ENCODE data around the gene FOXD4L1. TPM values are rescaled to one million over a fixed set of nuclear protein-coding genes. Genes with fewer than 3 reads are reported as not detected.
"Not testable (repeated sequence)": the region's sequence is repeated elsewhere in the genome, so short reads cannot be mapped to it uniquely, and the experiment has no call there.

Gene FOXD4L1
- total and polyA plus RNA-seq, 2 donors: 0.03 TPM; not detected in 1

- WGBS: under 1% methylated on average over 71 of the region's 71 CpGs
- not testable (repeated sequence) for DNase-seq (ENCODE audit: extremely low spot score)
These were observed 42.9 kb downstream of the FOXD4L1 start for GRCh38 chr2:113541204-113541975.

GRCh38 chr2:113541976-113542485 lies 43.6 kb downstream of the FOXD4L1 start:
- DNase-seq (ENCODE audit: extremely low spot score); H3K27ac ChIP-seq (ENCODE audit: low read depth): not testable (repeated sequence)
- 1% methylated on average over 64 of the region's 64 CpGs for WGBS

More at GRCh38 chr2:113541204-113541975, 42.9 kb downstream of the FOXD4L1 start:
- H3K27ac ChIP-seq (ENCODE audit: low read depth): peak overlapping the region; percentile 74
- H3K36me3 ChIP-seq (ENCODE audit: insufficient read depth); H3K4me1 ChIP-seq (ENCODE audit: insufficient read depth): not testable (repeated sequence)
- peak overlapping the region; percentile 49 for H3K4me3 ChIP-seq (ENCODE audit: low read depth, low read length)

GRCh38 chr2:113542529-113542928 lies 44.1 kb downstream of the FOXD4L1 start:
- not testable (repeated sequence) for H3K36me3 ChIP-seq (ENCODE audit: insufficient read depth); H3K27ac ChIP-seq (ENCODE audit: low read depth); DNase-seq (ENCODE audit: extremely low spot score); H3K4me1 ChIP-seq (ENCODE audit: insufficient read depth); H3K4me3 ChIP-seq (ENCODE audit: low read depth, low read length)
- 10% methylated on average over 4 of the region's 9 CpGs for WGBS

More at GRCh38 chr2:113541976-113542485, 43.6 kb downstream of the FOXD4L1 start:
- not testable (repeated sequence) for H3K4me1 ChIP-seq (ENCODE audit: insufficient read depth); H3K36me3 ChIP-seq (ENCODE audit: insufficient read depth)
- peak overlapping the region; percentile 49 for H3K4me3 ChIP-seq (ENCODE audit: low read depth, low read length)

Other genes with a start within 250 kb of the FOXD4L1 start
- gene PAX8, start 219.7 kb upstream of the FOXD4L1 start, total RNA-seq: 0.26 TPM
- gene PAX8, start 219.7 kb upstream of the FOXD4L1 start, polyA plus RNA-seq: 0.19 TPM
- gene ZNG1B, start 61.0 kb upstream of the FOXD4L1 start, total RNA-seq: 46.5 TPM
- gene ZNG1B, start 61.0 kb upstream of the FOXD4L1 start, polyA plus RNA-seq: 25.0 TPM
- gene RABL2A, start 128.6 kb downstream of the FOXD4L1 start, total RNA-seq: 13.3 TPM
- 11.4 TPM for gene RABL2A, start 128.6 kb downstream of the FOXD4L1 start, polyA plus RNA-seq